ENCODE measurements around the gene SRPK1. TPM values are rescaled to one million over a fixed set of nuclear protein-coding genes. Genes with fewer than 3 reads are reported as not detected.
"Not testable (repeated sequence)": the region's sequence is repeated elsewhere in the genome, so short reads cannot be mapped to it uniquely, and the experiment has no call there.

SRPK1 gene
- total RNA-seq, 2 experiments from 2014 or later, result 117 to 133 TPM

- Mint-ChIP-seq H3K27ac (no peak overlapping the region), H3K4me3 (no peak overlapping the region)
Observed at GRCh38 chr6:35942355-35942754, 21.5 kb upstream of the SRPK1 start.

GRCh38 chr6:35941170-35941569 lies 20.3 kb upstream of the SRPK1 start:
- CTCF ChIA-PET; POLR2A ChIA-PET; H3K27ac Mint-ChIP-seq; H3K36me3 Mint-ChIP-seq (ENCODE audit: low read depth); H3K4me3 Mint-ChIP-seq; ATAC-seq; intact Hi-C loops (cut with micrococcal nuclease); H3K27me3 Mint-ChIP-seq; H3K9me3 Mint-ChIP-seq; H3K4me1 Mint-ChIP-seq (ENCODE audit: low read depth); DNase-seq: not testable (repeated sequence)

More at GRCh38 chr6:35942355-35942754, 21.5 kb upstream of the SRPK1 start:
- Mint-ChIP-seq H3K9me3 (no peaks in the 10 kb centered on the region), H3K27me3 (peaks cover 3% of the 10 kb centered on the region), H3K4me1 (ENCODE audit: low read depth) (no peaks in the 10 kb centered on the region), H3K36me3 (ENCODE audit: low read depth) (no peaks in the 10 kb centered on the region)
- intact Hi-C loops (cut with micrococcal nuclease), result no loop called here
- ATAC-seq (no peak), DNase-seq (no peak)
- ChIA-PET CTCF (no interaction called here), POLR2A (no interaction called here)
- TF ChIP-seq, protein P1, sequence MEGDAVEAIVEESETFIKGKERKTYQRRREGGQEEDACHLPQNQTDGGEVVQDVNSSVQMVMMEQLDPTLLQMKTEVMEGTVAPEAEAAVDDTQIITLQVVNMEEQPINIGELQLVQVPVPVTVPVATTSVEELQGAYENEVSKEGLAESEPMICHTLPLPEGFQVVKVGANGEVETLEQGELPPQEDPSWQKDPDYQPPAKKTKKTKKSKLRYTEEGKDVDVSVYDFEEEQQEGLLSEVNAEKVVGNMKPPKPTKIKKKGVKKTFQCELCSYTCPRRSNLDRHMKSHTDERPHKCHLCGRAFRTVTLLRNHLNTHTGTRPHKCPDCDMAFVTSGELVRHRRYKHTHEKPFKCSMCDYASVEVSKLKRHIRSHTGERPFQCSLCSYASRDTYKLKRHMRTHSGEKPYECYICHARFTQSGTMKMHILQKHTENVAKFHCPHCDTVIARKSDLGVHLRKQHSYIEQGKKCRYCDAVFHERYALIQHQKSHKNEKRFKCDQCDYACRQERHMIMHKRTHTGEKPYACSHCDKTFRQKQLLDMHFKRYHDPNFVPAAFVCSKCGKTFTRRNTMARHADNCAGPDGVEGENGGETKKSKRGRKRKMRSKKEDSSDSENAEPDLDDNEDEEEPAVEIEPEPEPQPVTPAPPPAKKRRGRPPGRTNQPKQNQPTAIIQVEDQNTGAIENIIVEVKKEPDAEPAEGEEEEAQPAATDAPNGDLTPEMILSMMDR (IDR thresholded peaks at IDR 0.05), result no peak

GRCh38 chr6:35940014-35940413 lies 19.1 kb upstream of the SRPK1 start:
- POLR2A ChIA-PET; intact Hi-C loops (cut with micrococcal nuclease); H3K36me3 Mint-ChIP-seq (ENCODE audit: low read depth); H3K4me1 Mint-ChIP-seq (ENCODE audit: low read depth); H3K27me3 Mint-ChIP-seq; H3K27ac Mint-ChIP-seq; DNase-seq; H3K4me3 Mint-ChIP-seq; ATAC-seq; H3K9me3 Mint-ChIP-seq: not testable (repeated sequence)
- CTCF ChIA-PET, result interaction anchor here (1.1 kb wide), 1 partner anchor 10 kb away, joined by 3 read pairs; no protein-coding TSS in a partner anchor

- H3K27me3 Mint-ChIP-seq; POLR2A ChIA-PET; H3K4me1 Mint-ChIP-seq (ENCODE audit: low read depth); ATAC-seq; intact Hi-C loops (cut with micrococcal nuclease); H3K4me3 Mint-ChIP-seq; H3K9me3 Mint-ChIP-seq; H3K36me3 Mint-ChIP-seq (ENCODE audit: low read depth); DNase-seq; H3K27ac Mint-ChIP-seq: not testable (repeated sequence)
- CTCF ChIA-PET, result interaction anchor here (1.0 to 1.1 kb wide), 2 partner anchors 9 to 18 kb away, joined by 3 read pairs; partner anchors contain the start of gene SRPK1
Observed at GRCh38 chr6:35939259-35939658, 18.4 kb upstream of the SRPK1 start.

DNA sequence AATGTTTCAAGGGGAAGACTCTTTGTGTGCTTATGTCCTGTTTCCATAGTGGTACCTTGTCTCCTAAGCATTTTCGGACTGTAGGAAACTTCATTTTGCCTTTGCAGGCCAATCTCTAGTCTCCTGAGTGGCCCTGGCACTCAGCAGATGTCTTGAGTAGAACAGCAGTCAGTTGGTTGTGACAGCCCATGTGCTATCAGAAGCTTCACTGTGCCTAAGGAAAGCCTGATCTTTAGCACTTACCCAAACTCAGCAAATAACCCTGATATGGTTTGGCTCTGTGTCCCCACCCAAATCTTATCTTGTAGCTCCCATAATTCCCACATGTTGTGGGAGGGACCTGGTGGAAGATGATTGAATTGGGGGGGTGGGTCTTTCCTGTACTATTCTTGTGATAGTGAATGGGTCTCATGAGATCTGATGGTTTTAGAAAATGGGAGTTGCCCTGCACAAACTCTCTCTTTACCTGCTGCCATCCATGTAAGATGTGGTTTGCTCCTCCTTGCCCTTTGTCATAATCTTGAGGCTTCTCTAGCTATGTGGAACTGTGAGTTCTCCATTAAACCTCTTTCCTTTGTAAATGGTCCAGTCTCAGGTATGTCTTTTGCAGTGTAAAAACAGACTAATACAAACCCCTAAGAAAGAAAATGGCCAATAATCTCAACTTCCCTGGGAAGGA lies 15.9 kb upstream of the SRPK1 start:
- H3K27ac Mint-ChIP-seq, result no peak overlapping the region
- ATAC-seq (no peak), DNase-seq (no peak)
- H3K4me1 Mint-ChIP-seq (ENCODE audit: low read depth), result no peaks in the 10 kb centered on the region
- POLR2A ChIA-PET, result interaction anchor here (1.3 to 1.6 kb wide), 2 partner anchors 15 to 92 kb away, joined by 3 to 4 read pairs; no protein-coding TSS in a partner anchor
- H3K36me3 Mint-ChIP-seq (ENCODE audit: low read depth), result peaks cover 2% of the 10 kb centered on the region
- intact Hi-C loops (cut with micrococcal nuclease), result no loop called here
- peaks cover 3% of the 10 kb centered on the region for H3K27me3 Mint-ChIP-seq
- CTCF ChIA-PET, result no interaction called here
- no peaks in the 10 kb centered on the region for H3K9me3 Mint-ChIP-seq
- TF ChIP-seq, protein P1 (IDR thresholded peaks at IDR 0.05), result no peak
- no peak overlapping the region for H3K4me3 Mint-ChIP-seq

- Mint-ChIP-seq H3K4me3 (no peak overlapping the region), H3K27me3 (peaks cover 3% of the 10 kb centered on the region), H3K36me3 (ENCODE audit: low read depth) (peaks cover 3% of the 10 kb centered on the region), H3K4me1 (ENCODE audit: low read depth) (no peaks in the 10 kb centered on the region), H3K27ac (no peak overlapping the region), H3K9me3 (no peaks in the 10 kb centered on the region)
- ChIA-PET POLR2A (no interaction called here), CTCF (no interaction called here)
- DNase-seq (no peak), ATAC-seq (no peak)
- TF ChIP-seq, protein P1 (IDR thresholded peaks at IDR 0.05), result no peak
- intact Hi-C loops (cut with micrococcal nuclease), result no loop called here
Observed at GRCh38 chr6:35935469-35935868, 14.6 kb upstream of the SRPK1 start.

Data from activated CD8-positive, alpha-beta T cell treated with anti-CD3 and anti-CD28 coated beads for 36 hours (primary cell).